NCI-H2029 (cell line): ENCODE results near the gene NELFB.

Experiments used
- DNase-seq: peaks from one replicate; lab custom pipeline; 2025; lab: John Stamatoyannopoulos, UW

The NELFB gene

DNA sequence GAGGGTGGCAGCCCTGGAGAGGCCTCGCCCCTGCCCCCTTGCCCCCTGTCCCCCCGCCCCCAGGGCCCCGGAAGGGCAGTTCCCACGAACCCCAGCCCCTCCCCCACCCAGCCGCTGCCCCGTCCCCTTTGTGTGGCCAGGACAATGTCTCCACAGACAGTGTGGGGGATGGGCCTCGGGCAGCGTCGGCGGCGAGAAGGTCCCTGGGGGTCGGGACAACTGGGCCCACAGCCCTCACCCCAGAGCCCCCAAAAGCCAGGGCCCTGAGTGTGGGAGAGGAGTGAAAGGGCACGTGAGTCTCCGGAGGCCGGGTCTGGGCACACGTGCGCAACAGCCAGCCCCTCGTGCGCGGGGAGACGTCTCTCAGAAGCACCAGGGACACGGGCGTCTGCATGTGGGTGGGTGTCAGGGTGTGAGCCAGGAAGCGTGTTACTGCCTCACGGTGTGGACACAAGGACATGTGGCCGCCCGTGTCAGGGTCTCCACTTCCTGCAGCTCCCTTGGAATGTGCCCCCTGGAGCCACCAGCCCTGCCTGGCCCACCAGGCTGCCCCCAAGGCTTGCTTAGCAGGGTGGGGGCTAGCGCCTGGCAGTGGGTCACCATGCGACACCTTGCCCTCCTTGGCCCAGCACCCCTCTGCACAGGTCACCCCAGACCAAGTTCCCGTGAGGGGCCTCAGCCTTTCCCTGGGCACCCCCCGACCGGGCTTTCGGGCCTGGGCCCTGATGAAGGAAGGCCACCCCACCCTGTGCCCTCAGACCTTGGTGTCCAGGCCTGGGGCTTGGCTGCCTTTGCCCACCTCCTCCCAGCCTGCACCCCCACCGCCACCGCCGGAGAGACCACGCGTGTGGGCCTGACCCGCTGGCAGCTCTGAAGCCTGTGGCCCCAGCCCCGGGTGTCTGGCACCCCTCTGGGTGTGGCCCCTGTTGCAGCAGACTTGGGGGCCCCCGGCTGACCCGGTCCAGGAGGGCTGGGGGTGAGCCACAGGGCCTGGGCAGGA is 59.7 kb downstream of the NELFB start:
- no peak for DNase-seq

DNA sequence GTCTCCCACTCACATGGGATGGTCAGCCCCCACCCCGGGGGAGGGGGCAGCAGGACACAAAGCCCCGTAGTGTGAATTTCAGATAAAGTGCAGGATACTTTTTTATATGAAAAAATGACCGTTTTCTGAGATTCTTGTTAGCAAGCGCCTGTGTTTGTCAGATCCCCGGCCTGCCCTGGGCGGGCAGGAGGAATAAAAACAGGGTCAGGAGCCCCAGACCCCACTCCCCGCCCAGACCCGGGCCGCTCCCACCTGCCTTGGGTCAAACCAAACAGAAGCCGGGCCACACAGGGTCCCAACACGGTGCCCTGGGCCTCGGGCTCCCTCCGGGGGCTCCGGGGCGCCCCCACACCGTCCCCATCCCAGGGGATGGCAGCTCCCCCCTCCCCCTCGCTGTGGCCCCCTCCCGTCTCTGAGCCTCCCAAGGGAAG is 60.5 kb downstream of the NELFB start:
- DNase-seq, result no peak

DNA sequence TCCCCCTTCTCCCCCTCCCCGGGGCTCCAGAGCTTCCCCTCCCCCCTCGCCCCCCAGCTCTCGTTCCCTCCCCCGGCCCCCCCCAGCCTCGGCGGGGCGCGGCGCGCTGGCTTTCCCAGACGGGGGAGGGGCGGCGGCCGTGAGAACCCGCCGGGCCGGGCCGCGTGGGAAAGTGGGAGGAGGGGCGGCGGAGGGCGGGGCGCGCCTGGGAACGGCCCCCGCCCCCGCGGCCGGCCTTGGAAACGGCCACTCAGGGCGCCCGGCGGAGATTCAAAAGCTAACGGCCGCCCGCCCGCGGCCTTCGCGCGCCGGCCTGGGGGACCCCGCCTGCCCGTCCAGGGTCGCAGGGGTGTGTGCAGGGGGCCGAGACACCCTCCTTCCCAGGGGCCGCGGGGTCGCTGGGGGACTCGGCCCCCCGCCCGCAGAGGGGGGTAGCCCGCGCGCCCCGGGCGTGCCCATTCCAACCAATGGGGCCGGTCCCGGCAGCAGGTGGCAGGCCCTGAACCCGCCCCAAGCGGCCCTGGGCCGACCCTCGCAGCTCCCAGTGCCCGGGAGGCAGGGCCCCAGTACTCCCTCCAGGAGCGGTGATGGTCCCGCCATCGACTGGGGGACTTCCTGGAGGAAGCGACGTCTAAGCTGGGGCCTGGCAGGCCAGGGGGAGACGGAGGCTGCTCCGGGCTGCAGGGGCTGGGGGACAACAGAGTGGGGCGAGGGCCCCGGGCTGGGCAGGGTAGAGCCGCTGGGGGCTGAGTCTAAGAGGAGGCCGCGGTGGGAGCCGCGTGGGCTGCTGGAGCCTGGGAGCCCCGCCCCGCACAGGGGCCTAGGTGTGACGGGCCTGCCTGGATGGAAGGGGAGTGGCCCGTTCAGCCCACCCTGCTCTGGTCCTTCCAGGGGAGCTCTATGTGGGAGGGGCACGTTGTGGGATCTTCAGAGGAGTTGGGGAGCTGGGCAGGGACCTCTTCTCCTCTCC is 61.2 kb downstream of the NELFB start:
- DNase-seq, result no peak

DNA sequence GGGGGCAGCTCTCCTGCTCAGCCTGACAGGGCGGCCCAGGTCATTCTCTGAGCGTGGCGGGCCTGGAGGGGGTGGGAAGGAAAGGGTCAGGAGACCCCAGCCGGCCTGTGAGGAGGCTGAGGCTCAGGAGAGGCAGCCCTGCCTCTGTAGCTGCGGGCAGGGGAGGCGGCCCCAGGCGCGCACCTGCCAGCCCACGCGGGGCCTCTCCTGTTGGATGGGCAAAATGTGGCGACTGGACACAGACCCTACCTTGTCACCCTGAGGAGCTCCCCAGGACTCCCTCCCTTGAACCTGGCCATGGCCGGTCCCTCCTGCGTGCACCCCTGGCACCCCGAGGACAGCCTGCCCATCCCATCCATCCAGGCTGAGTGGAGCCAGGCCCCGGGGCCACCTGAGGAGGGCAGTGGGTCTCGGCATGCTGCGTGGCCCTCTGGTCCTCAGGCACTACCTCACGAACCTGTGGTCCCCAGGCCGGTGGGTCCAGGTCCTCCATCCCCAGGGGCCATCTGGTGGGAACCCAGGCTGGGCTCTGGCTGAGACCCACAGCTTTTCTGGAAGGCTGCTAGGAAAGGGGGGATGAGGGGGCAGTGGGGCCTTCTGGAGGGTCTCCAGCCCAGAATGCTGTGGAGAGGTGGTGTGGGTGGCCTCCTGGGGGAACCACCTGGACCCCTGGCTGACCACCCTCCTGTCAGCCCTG is 62.0 kb downstream of the NELFB start:
- DNase-seq, result no peak

DNA sequence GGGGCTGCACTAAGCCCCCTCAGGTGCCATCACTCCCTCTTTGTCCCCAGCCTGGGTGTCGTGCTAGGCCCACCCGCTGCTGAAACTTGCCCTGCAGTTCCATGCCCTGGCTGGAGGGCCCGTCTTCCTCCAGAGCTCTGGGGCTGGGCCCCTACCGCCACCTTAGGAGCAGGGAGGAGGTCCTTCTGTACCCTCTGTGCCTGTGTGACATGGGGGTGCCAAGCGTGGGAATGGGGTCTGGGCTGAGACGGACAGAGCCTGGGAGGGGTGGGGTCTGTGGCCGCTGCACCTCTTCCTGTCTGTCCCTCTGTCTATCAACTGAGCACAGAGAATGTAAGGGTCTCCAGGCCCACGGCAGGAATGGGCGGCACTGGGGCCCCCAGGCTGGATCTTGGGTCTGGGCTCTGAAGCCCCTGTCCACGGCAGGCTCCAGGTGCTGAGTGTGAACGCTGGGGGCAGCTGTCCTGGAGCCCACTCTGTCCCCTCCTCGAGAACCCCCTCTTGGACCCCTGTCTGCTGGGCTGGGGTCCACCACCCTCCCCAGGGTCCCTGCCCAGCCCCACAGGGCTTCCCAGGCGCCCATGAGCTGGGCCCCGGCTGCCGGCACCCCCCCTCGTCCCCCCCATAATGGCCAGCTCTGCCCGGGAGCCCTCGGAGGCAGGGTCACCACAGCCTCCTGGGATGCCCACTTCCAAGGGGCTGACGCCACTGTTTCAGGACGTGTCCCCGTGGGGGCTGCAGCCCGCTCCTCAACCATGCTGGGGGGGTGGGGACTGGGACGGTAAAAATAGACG is 62.8 kb downstream of the NELFB start:
- DNase-seq, result no peak

DNA sequence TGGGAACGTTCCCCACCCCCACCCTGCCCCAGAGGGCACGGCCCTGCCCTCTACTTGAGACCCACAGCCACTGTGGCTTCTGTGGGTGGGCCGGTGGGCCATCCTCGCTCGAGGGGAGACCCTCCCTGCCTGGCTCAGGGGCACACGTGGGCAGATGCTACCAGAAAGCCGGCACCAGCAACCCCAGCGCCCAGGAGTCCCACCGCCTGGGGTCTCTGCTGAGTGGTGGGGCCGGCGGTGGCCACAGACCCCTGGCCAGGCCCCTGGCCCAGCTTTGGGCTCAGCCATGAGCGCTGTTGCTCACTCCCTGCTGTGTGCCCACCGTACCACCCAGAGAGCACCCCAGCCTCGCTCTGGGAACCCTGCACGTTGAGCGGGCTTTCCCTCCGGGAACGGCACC is 63.5 kb downstream of the NELFB start:
- no peak for DNase-seq

DNA sequence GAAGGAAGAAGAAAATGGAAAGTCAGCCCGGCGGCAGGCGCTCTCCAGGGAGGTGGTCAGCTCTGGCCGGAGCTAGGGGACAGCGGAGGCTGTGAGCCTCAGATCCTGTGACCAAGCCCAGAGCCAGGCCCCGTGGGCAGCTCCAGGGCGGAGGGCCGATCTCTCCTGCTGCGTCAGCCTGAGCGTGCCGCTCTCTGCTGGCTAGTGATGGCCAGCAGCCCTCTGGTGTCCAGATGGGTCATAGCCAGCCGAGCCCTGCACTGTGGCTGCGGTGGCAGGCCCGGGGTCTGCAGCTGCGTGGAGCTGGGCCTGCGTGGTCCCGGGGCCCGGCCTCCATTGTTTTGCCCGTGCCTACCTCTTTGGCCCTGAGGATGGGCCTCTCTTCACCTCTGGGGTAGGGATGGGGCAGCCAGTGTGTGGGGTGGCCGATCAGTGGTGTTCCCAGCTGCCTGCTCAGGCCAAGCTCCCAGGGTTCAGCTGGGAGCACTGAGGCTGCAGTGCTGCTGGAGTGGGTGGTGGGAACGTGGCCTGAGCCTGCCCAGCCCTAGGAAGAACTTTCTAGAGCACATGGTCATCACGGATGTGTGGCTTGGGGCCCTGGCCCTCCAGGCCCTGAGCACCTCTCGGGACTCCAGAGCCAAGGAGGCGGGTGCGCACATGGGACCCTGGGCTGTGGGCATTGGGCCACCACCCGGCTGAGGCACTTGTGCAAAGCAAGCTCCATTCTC is 64.0 kb downstream of the NELFB start:
- DNase-seq, result no peak

DNA sequence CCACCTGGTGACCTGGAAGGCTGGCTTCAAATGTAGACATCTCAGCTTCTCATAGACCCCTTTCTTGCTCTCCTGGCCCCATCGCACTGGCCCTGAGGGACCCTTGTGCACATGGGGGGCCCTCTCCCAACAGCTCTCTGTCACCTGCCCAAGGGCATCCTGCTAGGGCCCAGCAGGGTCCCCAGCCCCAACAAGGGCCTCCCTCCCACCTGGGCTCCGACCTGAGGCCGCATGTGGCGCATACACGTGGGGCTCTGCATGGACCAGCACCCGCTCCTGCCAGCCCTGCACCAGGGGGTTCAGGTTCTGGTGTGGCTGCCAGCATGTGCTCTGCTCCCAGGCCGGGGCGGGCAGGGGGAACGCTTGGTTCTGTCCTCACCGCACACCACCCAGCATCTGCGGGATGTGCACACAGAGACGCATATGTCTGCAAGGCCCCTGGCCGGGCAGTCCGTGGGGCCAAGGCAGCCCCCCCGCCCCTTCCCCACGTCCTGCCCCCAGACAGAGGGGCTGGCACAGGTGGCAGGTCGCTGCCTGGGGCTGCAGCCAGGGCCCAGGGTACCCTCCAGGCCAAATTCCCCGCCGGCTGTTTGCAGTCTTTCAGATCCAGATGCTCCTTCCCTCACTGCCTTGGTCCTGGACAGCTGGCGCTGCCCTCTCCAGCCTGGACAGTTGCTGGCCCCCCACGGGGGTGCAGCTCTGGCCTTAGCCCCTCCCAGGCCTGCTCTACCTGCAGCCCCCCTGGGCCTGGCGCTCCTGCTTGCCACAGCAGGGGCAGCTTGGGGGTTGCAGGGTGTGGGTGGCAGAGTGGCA is 64.8 kb downstream of the NELFB start:
- DNase-seq, result no peak

DNA sequence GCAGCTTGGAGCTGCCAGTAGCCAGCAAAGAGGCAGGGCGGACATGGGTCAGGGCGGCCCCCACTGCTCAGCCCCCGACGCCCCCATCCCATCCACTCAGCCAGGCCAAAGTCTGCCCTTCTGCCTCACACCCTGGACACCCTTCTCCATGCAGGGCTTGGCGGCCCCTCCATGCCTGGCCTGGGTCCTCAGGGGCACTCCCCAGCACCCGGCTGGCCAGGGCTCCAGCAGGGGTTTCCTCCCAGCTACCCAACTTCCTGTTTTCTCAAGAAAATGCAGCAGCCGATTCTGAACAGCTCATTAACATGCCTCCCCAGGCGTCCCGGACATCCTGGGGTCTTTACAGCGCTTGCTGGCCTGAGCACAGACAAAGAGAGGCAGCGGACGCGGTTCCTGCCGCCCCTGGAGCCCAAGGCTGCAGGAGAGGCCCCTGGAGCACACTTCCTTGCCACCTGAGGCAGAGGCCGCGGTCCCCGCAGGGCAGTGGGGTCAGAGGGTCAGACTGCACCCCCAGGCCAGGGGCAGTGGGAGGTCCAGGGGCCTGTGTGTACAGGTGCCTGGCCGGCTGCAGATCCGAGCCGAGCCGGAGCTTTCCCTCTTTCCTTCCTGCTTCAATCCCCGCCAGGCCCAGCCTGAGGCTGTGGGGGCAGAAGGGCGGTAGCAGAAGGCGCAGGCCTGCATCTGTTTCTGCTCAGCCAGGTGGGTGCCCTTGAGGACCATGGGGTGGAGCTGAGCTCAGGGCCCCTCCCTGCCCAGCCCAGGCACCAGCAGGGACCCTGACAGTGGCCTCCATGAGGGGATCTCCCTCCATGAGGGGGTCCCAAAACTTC is 65.6 kb downstream of the NELFB start:
- DNase-seq, result no peak

DNA sequence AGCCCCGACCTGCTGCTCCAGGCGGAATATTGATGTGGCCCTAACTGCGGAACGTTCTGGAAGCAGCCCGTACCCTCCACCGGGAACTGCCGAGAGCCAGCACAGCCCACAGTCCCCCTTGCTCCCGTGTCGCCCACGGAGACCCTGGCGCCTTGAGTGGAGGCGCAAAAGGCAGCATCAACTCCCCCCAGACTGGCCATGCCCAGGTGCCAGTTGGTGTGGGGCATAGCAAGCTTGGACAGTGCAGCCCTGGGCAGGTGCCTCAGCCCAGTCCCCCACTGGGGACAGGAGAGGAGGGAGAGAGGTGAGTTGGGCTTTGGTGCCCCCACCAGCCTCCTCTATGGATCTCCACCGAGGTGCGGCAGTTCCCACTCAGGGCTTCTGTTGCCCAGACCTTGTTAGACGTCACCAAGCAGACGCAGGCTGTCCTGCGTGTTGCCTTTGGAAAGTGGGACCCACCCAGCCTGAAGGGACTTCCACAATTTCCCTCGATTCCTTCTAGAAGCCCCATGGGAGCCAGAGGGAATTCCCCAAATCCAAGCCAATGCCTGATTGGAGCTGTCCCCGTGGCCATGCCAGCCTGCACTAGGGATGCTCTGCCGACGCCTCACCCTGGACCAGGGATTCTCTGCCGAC is 66.7 kb downstream of the NELFB start:
- no peak for DNase-seq
